ENCODE results near the gene DUSP5. TPM values are rescaled to one million over a fixed set of nuclear protein-coding genes. Genes with fewer than 3 reads are reported as not detected.

Gene DUSP5
- total and polyA plus RNA-seq, 2 of the 8 experiments (the other 6 are each of a cell fraction or from before 2014, with no cell fraction given) = 13.6 to 30.3 TPM

- H2BK5ac ChIP-seq (ENCODE audit: low read depth, low read length) = no peak overlapping the region
- ChIA-PET CTCF (ENCODE audit: partially characterized antibody) (interaction anchor here (0.6 to 1.6 kb wide), 4 partner anchors 10 to 178 kb away, joined by 3 to 4 read pairs (median 3); no protein-coding TSS in a partner anchor), POLR2A (ENCODE audit: partially characterized antibody) (interaction anchor here (8.9 kb wide), 1 partner anchor 9 kb away, joined by 56 read pairs; the partner anchor contains the start of gene DUSP5)
- no peak overlapping the region for H2BK15ac ChIP-seq (ENCODE audit: low read length)
- no peak overlapping the region for H2BK120ac ChIP-seq (replicated peaks; ENCODE audit: low read depth, low read length)
- no peaks in the 10 kb centered on the region for H3K79me1 ChIP-seq (ENCODE audit: low read depth, low read length)
- no peak overlapping the region for H4K5ac ChIP-seq (ENCODE audit: insufficient read length, low read depth, low read length)
- H3K36me3 ChIP-seq (ENCODE audit: control insufficient read depth in 2 of 4, insufficient read depth in 4 of 4, low read length in 3 of 4) = no peaks in the 10 kb centered on the region
- no peak overlapping the region for H2AK5ac ChIP-seq (ENCODE audit: low read depth, low read length)
- 85% methylated on average over 5 of the region's 5 CpGs; no CpG with 5 or more reads in 1 of the 2 experiments for whole genome bisulfite sequencing, 2 experiments (ENCODE audit: extremely low coverage in 1 of 2, insufficient coverage in 1 of 2, insufficient read length in 1 of 2, insufficient replicate concordance in 2 of 2, low coverage in 1 of 2, low lambda C conversion rate in 2 of 2, missing lambda C conversion rate in 1 of 2)
- H3K79me2 ChIP-seq (ENCODE audit: control insufficient read depth in 1 of 2, insufficient read depth in 2 of 2, low read length in 2 of 2) = no peaks in the 10 kb centered on the region
- H2BK20ac ChIP-seq (ENCODE audit: low read length) = no peak overlapping the region
- FAIRE-seq (no peak), DNase-seq (ENCODE audit: low read depth in 1 of 2, low spot score in 2 of 2) (no peak)
- H3K4me1 ChIP-seq (replicated peaks in 1 of 4; ENCODE audit: control insufficient read depth in 3 of 4, insufficient read depth in 4 of 4, low read length in 3 of 4) = peaks cover 9 to 15% (median 11%) of the 10 kb centered on the region in 4 experiments
- no peak overlapping the region for H4K91ac ChIP-seq (replicated peaks; ENCODE audit: insufficient read length, low read length)
- H3K9me3 ChIP-seq (ENCODE audit: insufficient read depth in 2 of 2, low read depth in 1 of 2, low read length in 1 of 2) = no peaks in the 10 kb centered on the region
- H3K18ac ChIP-seq (ENCODE audit: extremely low read depth, low read length) = no peak overlapping the region
- H3K27ac ChIP-seq (ENCODE audit: low read depth, low read length) = no peak overlapping the region
- no peak overlapping the region for H3K9ac ChIP-seq (replicated peaks in 1 of 4; ENCODE audit: extremely low read depth in 1 of 4, low read depth in 3 of 4, low read length in 3 of 4)
- no peaks in the 10 kb centered on the region for H3K23me2 ChIP-seq (ENCODE audit: low read depth, low read length)
- no peaks in the 10 kb centered on the region for H4K20me1 ChIP-seq (replicated peaks in 1 of 2; ENCODE audit: control insufficient read depth in 1 of 2, insufficient read depth in 2 of 2, low read length in 2 of 2)
- H2AFZ ChIP-seq (ENCODE audit: low read length) = no peak overlapping the region
- no peak overlapping the region for H3K23ac ChIP-seq (ENCODE audit: insufficient read length)
- no peak overlapping the region for H4K8ac ChIP-seq (ENCODE audit: extremely low read depth, insufficient read depth, low read length)
- H3K4me2 ChIP-seq (ENCODE audit: insufficient read depth in 1 of 2, low read depth in 2 of 2, low read length in 2 of 2) = no peak overlapping the region
- no peak overlapping the region for H3K4me3 ChIP-seq (ENCODE audit: extremely low read depth in 1 of 4, insufficient read depth in 2 of 4, low read depth in 3 of 4, low read length in 4 of 4)
- no peak overlapping the region for H3K14ac ChIP-seq (ENCODE audit: insufficient read length)
- no peak overlapping the region for H3K4ac ChIP-seq (replicated peaks; ENCODE audit: insufficient read length, low read depth, low read length)
- no peak overlapping the region for H3K56ac ChIP-seq (replicated peaks; ENCODE audit: insufficient read length, low read depth, low read length)
- no peak overlapping the region for H2BK12ac ChIP-seq (ENCODE audit: low read depth, low read length)
- no peaks in the 10 kb centered on the region for H3K27me3 ChIP-seq (replicated peaks in 1 of 4; ENCODE audit: control insufficient read depth in 3 of 4, extremely low read depth in 1 of 4, insufficient read depth in 3 of 4, low read length in 3 of 4)
- TF ChIP-seq KDM4A (IDR thresholded peaks at IDR 0.05; ENCODE audit: low read depth, low read length, severe bottlenecking) = no peak
- no peak for TF ChIP-seq POU5F1 (IDR thresholded peaks at IDR 0.05; ENCODE audit: low read depth, low read length)
- TF ChIP-seq RBBP5 (IDR thresholded peaks at IDR 0.05; ENCODE audit: borderline replicate concordance, low read depth, low read length) = no peak
- TF ChIP-seq EZH2 (IDR thresholded peaks at IDR 0.05; ENCODE audit: low read depth, low read length, severe bottlenecking) = no peak
- no peak for TF ChIP-seq JUND (IDR thresholded peaks at IDR 0.05; ENCODE audit: low read length)
- no peak for TF ChIP-seq ATF2 (IDR thresholded peaks at IDR 0.05; ENCODE audit: low read length)
- no peak for TF ChIP-seq TEAD4 (IDR thresholded peaks at IDR 0.05; ENCODE audit: low read depth, low read length)
- TF ChIP-seq POLR2AphosphoS5 (IDR thresholded peaks at IDR 0.05; ENCODE audit: low read depth, low read length) = no peak
- no peak for TF ChIP-seq TBP (IDR thresholded peaks at IDR 0.05; ENCODE audit: low read depth, low read length)
- no peak for TF ChIP-seq SIX5 (IDR thresholded peaks at IDR 0.05; ENCODE audit: low read depth, low read length)
Measured at GRCh38 chr10:110488940-110489339, 8.8 kb upstream of the DUSP5 start.
